Nephron (organoid): ENCODE results near the gene LHFPL6.

Experiments
- H3K27ac Mint-ChIP-seq, 3 experiments: 2 replicates each; pipeline ENCODE4 v1.8.0; 2020; ENCODE audit warnings: mixed read lengths in 3 of 3, mild to moderate bottlenecking in 2 of 3, moderate library complexity in 1 of 3
- H3K27me3 Mint-ChIP-seq: 2 replicates; pipeline ENCODE4 v1.8.0; 2021; ENCODE audit warnings: low read depth, mild to moderate bottlenecking, moderate library complexity, mixed read lengths
- H3K36me3 Mint-ChIP-seq: 2 replicates; pipeline ENCODE4 v1.8.0; 2020; ENCODE audit warnings: low read depth, mixed read lengths
- H3K4me1 Mint-ChIP-seq: 2 replicates; pipeline ENCODE4 v1.8.0; 2020; ENCODE audit warnings: mixed read lengths
- H3K4me3 Mint-ChIP-seq, 3 experiments: 2 replicates each; pipeline ENCODE4 v1.8.0; 2020; ENCODE audit warnings: mild to moderate bottlenecking in 3 of 3, mixed read lengths in 3 of 3, moderate library complexity in 2 of 3
- H3K9me3 Mint-ChIP-seq: 2 replicates; pipeline ENCODE4 v1.8.0; 2020; ENCODE audit warnings: mixed read lengths
- CTCF ChIP-seq, 3 experiments: fragments of 200-600 bp; sonication (generic); IDR thresholded peaks; one replicate each; pipeline ENCODE4 v1.5.0; 2021; ENCODE audit warnings: antibody characterized with exemption in 3 of 3; ENCODE audit not compliant: unreplicated experiment in 3 of 3

The LHFPL6 gene

GRCh38 chr13:39631307-39631706, 28.3 kb upstream of the LHFPL6 start:
- no peak overlapping the region for H3K27ac Mint-ChIP-seq
- no peak for TF ChIP-seq CTCF (IDR thresholded peaks at IDR 0.05; ENCODE audit: unreplicated experiment in 3 of 3)
- H3K4me1 Mint-ChIP-seq = no peaks in the 10 kb centered on the region
- H3K36me3 Mint-ChIP-seq = no peaks in the 10 kb centered on the region
- peaks cover 5% of the 10 kb centered on the region for H3K27me3 Mint-ChIP-seq
- peaks cover 10% of the 10 kb centered on the region for H3K9me3 Mint-ChIP-seq
- H3K4me3 Mint-ChIP-seq = no peak overlapping the region

GRCh38 chr13:39623466-39623865, 20.5 kb upstream of the LHFPL6 start:
- no peaks in the 10 kb centered on the region for H3K9me3 Mint-ChIP-seq
- H3K27me3 Mint-ChIP-seq = no peaks in the 10 kb centered on the region
- TF ChIP-seq CTCF (IDR thresholded peaks at IDR 0.05; ENCODE audit: unreplicated experiment in 3 of 3) = no peak
- no peaks in the 10 kb centered on the region for H3K36me3 Mint-ChIP-seq
- H3K27ac Mint-ChIP-seq = no peak overlapping the region
- no peak overlapping the region for H3K4me3 Mint-ChIP-seq
- peaks cover 1% of the 10 kb centered on the region for H3K4me1 Mint-ChIP-seq

GRCh38 chr13:39618561-39618960, 15.6 kb upstream of the LHFPL6 start:
- Mint-ChIP-seq H3K27ac (peak overlapping the region; percentile 55 to 86 (median 64)), H3K27me3 (no peaks in the 10 kb centered on the region), H3K4me3 (no peak overlapping the region), H3K9me3 (no peaks in the 10 kb centered on the region), H3K4me1 (peaks cover 7% of the 10 kb centered on the region), H3K36me3 (no peaks in the 10 kb centered on the region)
- no peak for TF ChIP-seq CTCF (IDR thresholded peaks at IDR 0.05; ENCODE audit: unreplicated experiment in 3 of 3)

GRCh38 chr13:39616087-39616694, 13.2 kb upstream of the LHFPL6 start:
- H3K4me1 Mint-ChIP-seq = peaks cover 7% of the 10 kb centered on the region

GRCh38 chr13:39612023-39612637, 9.1 kb upstream of the LHFPL6 start:
- no peaks in the 10 kb centered on the region for H3K27me3 Mint-ChIP-seq
- no peak overlapping the region for H3K4me3 Mint-ChIP-seq
- no peaks in the 10 kb centered on the region for H3K36me3 Mint-ChIP-seq
- H3K9me3 Mint-ChIP-seq = no peaks in the 10 kb centered on the region
- no peaks in the 10 kb centered on the region for H3K4me1 Mint-ChIP-seq
- H3K27ac Mint-ChIP-seq = no peak overlapping the region
- peak; percentile 83 to 90 (median 83) for TF ChIP-seq CTCF (IDR thresholded peaks at IDR 0.05; ENCODE audit: unreplicated experiment in 3 of 3)

More at GRCh38 chr13:39616087-39616694, 13.2 kb upstream of the LHFPL6 start:
- Mint-ChIP-seq H3K27ac (peak overlapping the region in 1 of 3 experiments; percentile 43), H3K27me3 (no peaks in the 10 kb centered on the region), H3K9me3 (no peaks in the 10 kb centered on the region), H3K4me3 (no peak overlapping the region), H3K36me3 (no peaks in the 10 kb centered on the region)
- TF ChIP-seq CTCF (IDR thresholded peaks at IDR 0.05; ENCODE audit: unreplicated experiment in 3 of 3) = peak; percentile 85 to 95 (median 87)

GRCh38 chr13:39607876-39608275, 4.9 kb upstream of the LHFPL6 start:
- Mint-ChIP-seq H3K27me3 (no peaks in the 10 kb centered on the region), H3K4me3 (no peak overlapping the region), H3K27ac (no peak overlapping the region), H3K36me3 (no peaks in the 10 kb centered on the region), H3K9me3 (no peaks in the 10 kb centered on the region), H3K4me1 (peaks cover 9% of the 10 kb centered on the region)
- no peak for TF ChIP-seq CTCF (IDR thresholded peaks at IDR 0.05; ENCODE audit: unreplicated experiment in 3 of 3)
